GM12892 (cell line): ENCODE results near the gene DNAJC3.

Experiments used
- POLR2A ChIP-seq: IDR thresholded peaks from 2 replicates; pipeline ENCODE4 v1.6.1; 2011; ENCODE audit warnings: low read depth, low read length, control low read depth
- POLR2AphosphoS5 ChIP-seq: IDR thresholded peaks from 2 replicates; pipeline ENCODE4 v1.6.1; 2011; ENCODE audit warnings: low read depth, low read length, control low read depth
- TAF1 ChIP-seq: IDR thresholded peaks from 2 replicates; pipeline ENCODE4 v1.6.1; 2011; ENCODE audit warnings: low read depth, mild to moderate bottlenecking, control low read depth, low read length, borderline replicate concordance

- TF ChIP-seq POLR2A: peak; percentile 31; the same call in 1 of the 2 replicates
- TF ChIP-seq POLR2AphosphoS5: no peak
- TF ChIP-seq TAF1: no peak; the same call in 1 of the 2 replicates
Measured at GRCh38 chr13:95644601-95645052, 32.3 kb upstream of the DNAJC3 start, which contains the start of gene DZIP1.
